GM19324 (cell line): ENCODE measurements around the gene INPP5F.
A peak's percentile ranks its signal among the peaks of the same experiment; 100 is the strongest.
"Not testable (repeated sequence)": the region's sequence is repeated elsewhere in the genome, so short reads cannot be mapped to it uniquely, and the experiment has no call there.

ENCODE experiments used
- ATAC-seq: cut with Tn5 transposase; IDR thresholded peaks from one replicate; pipeline ENCODE4 v1.9.1; 2021; ENCODE audit warnings: mild to moderate bottlenecking, moderate library complexity; ENCODE audit not compliant: unreplicated experiment, low FRiP score

INPP5F gene

GRCh38 chr10:119703903-119704508, 21.8 kb upstream of the INPP5F start:
- ATAC-seq = no peak

- ATAC-seq = peak; percentile 41
Measured at GRCh38 chr10:119705434-119705831, 20.4 kb upstream of the INPP5F start.

- no peak for ATAC-seq
Measured at GRCh38 chr10:119706521-119707278, 19.1 kb upstream of the INPP5F start.

- ATAC-seq = not testable (repeated sequence)
Measured at GRCh38 chr10:119707331-119707730, 18.5 kb upstream of the INPP5F start.

GRCh38 chr10:119710935-119711334, 14.9 kb upstream of the INPP5F start:
- not testable (repeated sequence) for ATAC-seq

- ATAC-seq = no peak
Measured at GRCh38 chr10:119713744-119714483, 11.9 kb upstream of the INPP5F start.

GRCh38 chr10:119714484-119714816, 11.4 kb upstream of the INPP5F start:
- ATAC-seq = no peak

- no peak for ATAC-seq
Measured at GRCh38 chr10:119715628-119716505, 10.0 kb upstream of the INPP5F start.

- ATAC-seq = no peak
Measured at GRCh38 chr10:119723161-119723560, 2.7 kb upstream of the INPP5F start.

- ATAC-seq = no peak
Measured at GRCh38 chr10:119723624-119724023, 2.2 kb upstream of the INPP5F start.

- peak; percentile 11 for ATAC-seq
Measured at GRCh38 chr10:119724593-119725516, 995 bp upstream of the INPP5F start.

GRCh38 chr10:119725517-119725827, 378 bp upstream of the INPP5F start:
- ATAC-seq = no peak

GRCh38 chr10:119726676-119727261, 919 bp downstream of the INPP5F start:
- no peak for ATAC-seq

GRCh38 chr10:119728172-119728800, 2.4 kb downstream of the INPP5F start:
- ATAC-seq = no peak

GRCh38 chr10:119734396-119735332, 8.8 kb downstream of the INPP5F start:
- ATAC-seq = no peak

GRCh38 chr10:119735451-119735850, 9.6 kb downstream of the INPP5F start:
- ATAC-seq = no peak

GRCh38 chr10:119736220-119736619, 10.4 kb downstream of the INPP5F start:
- ATAC-seq = no peak
